Panc1 (cell line): ENCODE data around the gene UNC13A.

Experiments
- CTCF ChIP-seq: fragments of 450-650 bp; IDR thresholded peaks from 2 replicates; pipeline ENCODE4 v1.5.1; 2017; ENCODE audit warnings: mild to moderate bottlenecking
- SIN3A ChIP-seq: IDR thresholded peaks from 2 replicates; pipeline ENCODE4 v1.6.1; 2012; ENCODE audit warnings: low read depth, mild to moderate bottlenecking, low read length, moderate library complexity, borderline replicate concordance; ENCODE audit not compliant: insufficient read depth
- TCF7L2 ChIP-seq: IDR thresholded peaks from 2 replicates; pipeline ENCODE4 v1.6.1; 2011; ENCODE audit warnings: mild to moderate bottlenecking, low read depth, low read length, inconsistent platforms
- TF ChIP-seq, protein P1 (sequence below), 2 experiments: IDR thresholded peaks; 2 replicates each; pipeline ENCODE4 v1.6.1; 2011 to 2012; ENCODE audit warnings: low read depth in 2 of 2, control low read depth in 1 of 2, low read length in 1 of 2, mild to moderate bottlenecking in 1 of 2, moderate library complexity in 1 of 2; ENCODE audit not compliant: insufficient read depth in 1 of 2

DNA sequence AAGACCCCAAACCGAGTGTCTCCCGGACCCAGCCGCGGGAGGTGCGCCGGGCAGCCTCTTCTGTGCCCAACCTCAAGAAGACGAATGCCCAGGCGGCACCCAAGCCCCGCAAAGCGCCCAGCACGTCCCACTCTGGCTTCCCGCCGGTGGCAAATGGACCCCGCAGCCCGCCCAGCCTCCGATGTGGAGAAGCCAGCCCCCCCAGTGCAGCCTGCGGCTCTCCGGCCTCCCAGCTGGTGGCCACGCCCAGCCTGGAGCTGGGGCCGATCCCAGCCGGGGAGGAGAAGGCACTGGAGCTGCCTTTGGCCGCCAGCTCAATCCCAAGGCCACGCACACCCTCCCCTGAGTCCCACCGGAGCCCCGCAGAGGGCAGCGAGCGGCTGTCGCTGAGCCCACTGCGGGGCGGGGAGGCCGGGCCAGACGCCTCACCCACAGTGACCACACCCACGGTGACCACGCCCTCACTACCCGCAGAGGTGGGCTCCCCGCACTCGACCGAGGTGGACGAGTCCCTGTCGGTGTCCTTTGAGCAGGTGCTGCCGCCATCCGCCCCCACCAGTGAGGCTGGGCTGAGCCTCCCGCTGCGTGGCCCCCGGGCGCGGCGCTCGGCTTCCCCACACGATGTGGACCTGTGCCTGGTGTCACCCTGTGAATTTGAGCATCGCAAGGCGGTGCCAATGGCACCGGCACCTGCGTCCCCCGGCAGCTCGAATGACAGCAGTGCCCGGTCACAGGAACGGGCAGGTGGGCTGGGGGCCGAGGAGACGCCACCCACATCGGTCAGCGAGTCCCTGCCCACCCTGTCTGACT lies 39.0 kb upstream of the UNC13A start:
- TF ChIP-seq CTCF, result no peak
- TF ChIP-seq, protein P1, sequence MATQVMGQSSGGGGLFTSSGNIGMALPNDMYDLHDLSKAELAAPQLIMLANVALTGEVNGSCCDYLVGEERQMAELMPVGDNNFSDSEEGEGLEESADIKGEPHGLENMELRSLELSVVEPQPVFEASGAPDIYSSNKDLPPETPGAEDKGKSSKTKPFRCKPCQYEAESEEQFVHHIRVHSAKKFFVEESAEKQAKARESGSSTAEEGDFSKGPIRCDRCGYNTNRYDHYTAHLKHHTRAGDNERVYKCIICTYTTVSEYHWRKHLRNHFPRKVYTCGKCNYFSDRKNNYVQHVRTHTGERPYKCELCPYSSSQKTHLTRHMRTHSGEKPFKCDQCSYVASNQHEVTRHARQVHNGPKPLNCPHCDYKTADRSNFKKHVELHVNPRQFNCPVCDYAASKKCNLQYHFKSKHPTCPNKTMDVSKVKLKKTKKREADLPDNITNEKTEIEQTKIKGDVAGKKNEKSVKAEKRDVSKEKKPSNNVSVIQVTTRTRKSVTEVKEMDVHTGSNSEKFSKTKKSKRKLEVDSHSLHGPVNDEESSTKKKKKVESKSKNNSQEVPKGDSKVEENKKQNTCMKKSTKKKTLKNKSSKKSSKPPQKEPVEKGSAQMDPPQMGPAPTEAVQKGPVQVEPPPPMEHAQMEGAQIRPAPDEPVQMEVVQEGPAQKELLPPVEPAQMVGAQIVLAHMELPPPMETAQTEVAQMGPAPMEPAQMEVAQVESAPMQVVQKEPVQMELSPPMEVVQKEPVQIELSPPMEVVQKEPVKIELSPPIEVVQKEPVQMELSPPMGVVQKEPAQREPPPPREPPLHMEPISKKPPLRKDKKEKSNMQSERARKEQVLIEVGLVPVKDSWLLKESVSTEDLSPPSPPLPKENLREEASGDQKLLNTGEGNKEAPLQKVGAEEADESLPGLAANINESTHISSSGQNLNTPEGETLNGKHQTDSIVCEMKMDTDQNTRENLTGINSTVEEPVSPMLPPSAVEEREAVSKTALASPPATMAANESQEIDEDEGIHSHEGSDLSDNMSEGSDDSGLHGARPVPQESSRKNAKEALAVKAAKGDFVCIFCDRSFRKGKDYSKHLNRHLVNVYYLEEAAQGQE (IDR thresholded peaks at IDR 0.05; ENCODE audit: insufficient read depth in 1 of 2, low read depth in 2 of 2, low read length in 1 of 2), result no peak
- TF ChIP-seq TCF7L2, result no peak
- no peak for TF ChIP-seq SIN3A
